ENCODE measurements around the gene RGS10.

The RGS10 gene

GRCh38 chr10:119522747-119523426, 19.6 kb downstream of the RGS10 start:
- no peak overlapping the region for H3K4me3 ChIP-seq (ENCODE audit: low read depth, low read length)
- TF ChIP-seq CTCF (IDR thresholded peaks at IDR 0.05; ENCODE audit: control insufficient read depth, extremely low read depth, insufficient read depth), result no peak
- no peak for DNase-seq (ENCODE audit: low read depth)

GRCh38 chr10:119521443-119522204, 20.9 kb downstream of the RGS10 start:
- no peak overlapping the region for H3K4me3 ChIP-seq (ENCODE audit: low read depth, low read length)
- no peak for TF ChIP-seq CTCF (IDR thresholded peaks at IDR 0.05; ENCODE audit: control insufficient read depth, extremely low read depth, insufficient read depth)
- no peak for DNase-seq (ENCODE audit: low read depth)

GRCh38 chr10:119520283-119520682, 22.2 kb downstream of the RGS10 start:
- no peak overlapping the region for H3K4me3 ChIP-seq (ENCODE audit: low read depth, low read length)
- DNase-seq (ENCODE audit: low read depth), result no peak
- TF ChIP-seq CTCF (IDR thresholded peaks at IDR 0.05; ENCODE audit: control insufficient read depth, extremely low read depth, insufficient read depth), result no peak

- DNase-seq (ENCODE audit: low read depth), result no peak
- no peak overlapping the region for H3K4me3 ChIP-seq (ENCODE audit: low read depth, low read length)
- TF ChIP-seq CTCF (IDR thresholded peaks at IDR 0.05; ENCODE audit: control insufficient read depth, extremely low read depth, insufficient read depth), result no peak
Measured at GRCh38 chr10:119518936-119519335, 23.6 kb downstream of the RGS10 start.

GRCh38 chr10:119518176-119518575, 24.3 kb downstream of the RGS10 start:
- no peak for DNase-seq (ENCODE audit: low read depth)

More at GRCh38 chr10:119518176-119518575, 24.3 kb downstream of the RGS10 start:
- no peak for TF ChIP-seq CTCF (IDR thresholded peaks at IDR 0.05; ENCODE audit: control insufficient read depth, extremely low read depth, insufficient read depth)
- H3K4me3 ChIP-seq (ENCODE audit: low read depth, low read length), result no peak overlapping the region
